PFSK-1 (cell line): ENCODE results near the gene LHB.
"Not testable (repeated sequence)": the region's sequence is repeated elsewhere in the genome, so short reads cannot be mapped to it uniquely, and the experiment has no call there.

Source experiments
- FOXP2 ChIP-seq: optimal IDR thresholded peaks from 2 replicates; pipeline ENCODE3; 2011; ENCODE audit warnings: borderline replicate concordance, control low read depth, inconsistent platforms; ENCODE audit not compliant: insufficient read depth; ENCODE audit errors: extremely low read length, extremely low read depth
- POLR2AphosphoS5 ChIP-seq: IDR thresholded peaks from 2 replicates; pipeline ENCODE4 v1.6.1; 2012; ENCODE audit warnings: low read depth, mild to moderate bottlenecking, control low read depth, low read length, moderate library complexity
- REST ChIP-seq, 2 experiments: IDR thresholded peaks; 2 replicates each; pipeline versions ENCODE4 v1.6.1 to v1.8.0; 2011 to 2012; ENCODE audit warnings: low read depth in 2 of 2, low read length in 2 of 2, control low read depth in 1 of 2, inconsistent platforms in 1 of 2, mild to moderate bottlenecking in 1 of 2, moderate library complexity in 1 of 2; ENCODE audit not compliant: insufficient read depth in 1 of 2
- TAF1 ChIP-seq: IDR thresholded peaks from 2 replicates; pipeline ENCODE4 v1.6.1; 2012; ENCODE audit warnings: low read length, control low read depth, borderline replicate concordance; ENCODE audit not compliant: insufficient read depth

GRCh38 chr19:49043548-49043947 lies 26.7 kb upstream of the LHB start, which contains the start of gene CGB5:
- TF ChIP-seq POLR2AphosphoS5; REST (IDR thresholded peaks at IDR 0.05; ENCODE audit: insufficient read depth in 1 of 2, low read depth in 2 of 2, low read length in 2 of 2); TAF1; FOXP2: not testable (repeated sequence)
